ENCODE results near the gene FAM222B. TPM values are rescaled to one million over a fixed set of nuclear protein-coding genes. Genes with fewer than 3 reads are reported as not detected.
"Not testable (repeated sequence)": the region's sequence is repeated elsewhere in the genome, so short reads cannot be mapped to it uniquely, and the experiment has no call there.

FAM222B gene
- total RNA-seq, 1 donor from 2014 or later = 37.9 TPM

- no peak for TF ChIP-seq CTCF (IDR thresholded peaks at IDR 0.05; ENCODE audit: unreplicated experiment)
- peak in 1 of 2 experiments; percentile 74 for DNase-seq (ENCODE audit: low spot score in 2 of 2, unreplicated experiment in 2 of 2)
- Mint-ChIP-seq H3K36me3 (peaks cover 10% of the 10 kb centered on the region), H3K9me3 (no peaks in the 10 kb centered on the region), H3K27me3 (ENCODE audit: low read depth) (no peaks in the 10 kb centered on the region), H3K4me1 (peaks cover 47% of the 10 kb centered on the region), H3K4me3 (peak overlapping the region; percentile 79), H3K27ac (peak overlapping the region; percentile 92)
These were observed 116.8 kb downstream of the FAM222B start for GRCh38 chr17:28725660-28726225.

GRCh38 chr17:28725166-28725659 is 117.4 kb downstream of the FAM222B start:
- no peaks in the 10 kb centered on the region for H3K9me3 Mint-ChIP-seq
- peak overlapping the region; percentile 79 for H3K4me3 Mint-ChIP-seq
- no peak for DNase-seq (ENCODE audit: low spot score in 2 of 2, unreplicated experiment in 2 of 2)
- peaks cover 13% of the 10 kb centered on the region for H3K36me3 Mint-ChIP-seq
- no peak for TF ChIP-seq CTCF (IDR thresholded peaks at IDR 0.05; ENCODE audit: unreplicated experiment)
- H3K27ac Mint-ChIP-seq = peak overlapping the region; percentile 92
- no peaks in the 10 kb centered on the region for H3K27me3 Mint-ChIP-seq (ENCODE audit: low read depth)
- H3K4me1 Mint-ChIP-seq = peaks cover 53% of the 10 kb centered on the region

- peak overlapping the region; percentile 79 for H3K4me3 Mint-ChIP-seq
- DNase-seq (ENCODE audit: low spot score in 2 of 2, unreplicated experiment in 2 of 2) = no peak
- H3K36me3 Mint-ChIP-seq = peaks cover 13% of the 10 kb centered on the region
- peaks cover 58% of the 10 kb centered on the region for H3K4me1 Mint-ChIP-seq
- no peaks in the 10 kb centered on the region for H3K9me3 Mint-ChIP-seq
- H3K27ac Mint-ChIP-seq = peak overlapping the region; percentile 92
- no peak for TF ChIP-seq CTCF (IDR thresholded peaks at IDR 0.05; ENCODE audit: unreplicated experiment)
- no peaks in the 10 kb centered on the region for H3K27me3 Mint-ChIP-seq (ENCODE audit: low read depth)
These were observed 118.0 kb downstream of the FAM222B start for GRCh38 chr17:28724500-28725165.

- Mint-ChIP-seq H3K4me1 (peaks cover 61% of the 10 kb centered on the region), H3K27ac (peak overlapping the region; percentile 92), H3K36me3 (peaks cover 13% of the 10 kb centered on the region)
- not testable (repeated sequence) for DNase-seq (ENCODE audit: low spot score in 2 of 2, unreplicated experiment in 2 of 2); H3K4me3 Mint-ChIP-seq; H3K9me3 Mint-ChIP-seq; H3K27me3 Mint-ChIP-seq (ENCODE audit: low read depth)
These were observed 118.6 kb downstream of the FAM222B start for GRCh38 chr17:28723836-28724499.

GRCh38 chr17:28723159-28723835 is 119.3 kb downstream of the FAM222B start:
- DNase-seq (ENCODE audit: low spot score in 2 of 2, unreplicated experiment in 2 of 2) = no peak
- Mint-ChIP-seq H3K9me3 (no peaks in the 10 kb centered on the region), H3K36me3 (peaks cover 13% of the 10 kb centered on the region), H3K27me3 (ENCODE audit: low read depth) (no peaks in the 10 kb centered on the region), H3K4me3 (no peak overlapping the region), H3K4me1 (peaks cover 64% of the 10 kb centered on the region), H3K27ac (no peak overlapping the region)
- no peak for TF ChIP-seq CTCF (IDR thresholded peaks at IDR 0.05; ENCODE audit: unreplicated experiment)

All from mesothelial cell of epicardium (in vitro differentiated cells).